HepG2 (cell line): ENCODE results near the gene GJB1.

ENCODE experiments used
- ATF4 ChIP-seq, 2 experiments: fragments of 450-650 bp in 1 of 2; sonication (generic) in 1 of 2; formaldehyde crosslinking; IDR thresholded peaks; 2 replicates each; pipeline versions ENCODE4 v1.5.0 to v1.8.0; 2020 to 2022; ENCODE audit warnings: mild to moderate bottlenecking in 1 of 2, missing genetic modification reagents in 1 of 2
- CTCF ChIP-seq: sonication (generic); formaldehyde crosslinking; IDR thresholded peaks from 2 replicates; pipeline ENCODE4 v1.5.0; 2020; ENCODE audit warnings: mild to moderate bottlenecking, missing genetic modification reagents, moderate library complexity
- IRF2 ChIP-seq: IDR thresholded peaks from 2 replicates; pipeline ENCODE4 v1.6.1; 2018; ENCODE audit warnings: missing genetic modification reagents, missing compliant biosample characterization
- KAT8 ChIP-seq: IDR thresholded peaks from 2 replicates; pipeline ENCODE4 v1.6.1; 2016; ENCODE audit warnings: missing genetic modification reagents, missing compliant biosample characterization
- MTA1 ChIP-seq: sonication (generic); formaldehyde crosslinking; IDR thresholded peaks from 2 replicates; pipeline ENCODE4 v1.4.0; 2020; ENCODE audit warnings: missing genetic modification reagents, mild to moderate bottlenecking, borderline replicate concordance
- NFAT5 ChIP-seq: sonication (generic); formaldehyde crosslinking; IDR thresholded peaks from 2 replicates; pipeline ENCODE4 v1.4.0; 2020; ENCODE audit warnings: missing genetic modification reagents
- PTBP1 ChIP-seq: fragments of 200-400 bp; formaldehyde crosslinking; IDR thresholded peaks from 2 replicates; pipeline ENCODE4 v1.6.1; 2018; ENCODE audit warnings: low read length, low read depth; ENCODE audit not compliant: poor library complexity, severe bottlenecking
- TBX3 ChIP-seq: fragments of 450-650 bp; IDR thresholded peaks from 2 replicates; pipeline ENCODE4 v1.6.1; 2017; ENCODE audit warnings: antibody characterized with exemption, mild to moderate bottlenecking, inconsistent platforms, borderline replicate concordance
- TSC22D2 ChIP-seq: sonication (generic); formaldehyde crosslinking; IDR thresholded peaks from 2 replicates; pipeline ENCODE4 v1.5.1; 2020; ENCODE audit warnings: missing genetic modification reagents, mild to moderate bottlenecking, borderline replicate concordance
- USF2 ChIP-seq, 2 experiments: sonication (generic) in 1 of 2; formaldehyde crosslinking in 1 of 2; IDR thresholded peaks; 2 replicates each; pipeline versions ENCODE4 v1.5.1 to v1.6.1; 2011 to 2020; ENCODE audit warnings: borderline replicate concordance in 1 of 2, low read depth in 1 of 2, low read length in 1 of 2, mild to moderate bottlenecking in 1 of 2, missing genetic modification reagents in 1 of 2, moderate library complexity in 1 of 2
- ZNF512B ChIP-seq: sonication (generic); formaldehyde crosslinking; IDR thresholded peaks from 2 replicates; pipeline ENCODE4 v1.5.1; 2020; ENCODE audit warnings: missing genetic modification reagents, mild to moderate bottlenecking, borderline replicate concordance
- ZNF816 ChIP-seq: sonication (generic); formaldehyde crosslinking; IDR thresholded peaks from 2 replicates; pipeline ENCODE4 v1.8.0; 2022; ENCODE audit warnings: missing genetic modification reagents, mild to moderate bottlenecking, borderline replicate concordance
- ZNF83 ChIP-seq: sonication (generic); formaldehyde crosslinking; IDR thresholded peaks from 2 replicates; pipeline ENCODE4 v1.4.0; 2020; ENCODE audit warnings: missing genetic modification reagents, mild to moderate bottlenecking, borderline replicate concordance

GRCh38 chrX:71216485-71216884 lies 6.5 kb upstream of the GJB1 start:
- TF ChIP-seq IRF2 (CRISPR knock-in tag), result no peak
- TF ChIP-seq TBX3, result no peak
- no peak for TF ChIP-seq ZNF816 (CRISPR knock-in tag)
- no peak for TF ChIP-seq USF2 (IDR thresholded peaks at IDR 0.05; ENCODE audit: low read depth, low read length)
- no peak for TF ChIP-seq USF2 (CRISPR knock-in tag; IDR thresholded peaks at IDR 0.05; ENCODE audit: borderline replicate concordance)
- TF ChIP-seq MTA1 (CRISPR knock-in tag), result no peak
- no peak for TF ChIP-seq ZNF83 (CRISPR knock-in tag)
- no peak for TF ChIP-seq TSC22D2
- TF ChIP-seq KAT8 (CRISPR knock-in tag), result no peak
- no peak for TF ChIP-seq CTCF
- no peak for TF ChIP-seq ATF4 (CRISPR knock-in tag; IDR thresholded peaks at IDR 0.05)
- TF ChIP-seq ZNF512B (CRISPR knock-in tag), result no peak
- TF ChIP-seq PTBP1, result no peak
- TF ChIP-seq NFAT5 (CRISPR knock-in tag), result no peak
